Tibial nerve (tissue), 4 donors: Measurements from ENCODE around the gene ILKAP. TPM values are rescaled to one million over a fixed set of nuclear protein-coding genes. Genes with fewer than 3 reads are reported as not detected.

Source experiments
- DNase-seq, 2 donors: peaks; one replicate each; pipeline ENCODE4 v3.0.0-alpha.2; 2019; ENCODE audit warnings: low spot score in 2 of 2
- H3K27ac ChIP-seq, 4 donors: fragments of 200-600 bp; sonication (generic) in 3 of 4; one replicate each; pipeline ENCODE4 v1.5.1; 2017 to 2019; ENCODE audit warnings: mild to moderate bottlenecking in 1 of 4
- H3K27me3 ChIP-seq, 2 donors: fragments of 200-600 bp; sonication (generic) in 1 of 2; one replicate each; pipeline versions ENCODE4 v1.5.1 to v1.6.0; 2017 to 2019
- H3K36me3 ChIP-seq, 3 donors: fragments of 200-600 bp; sonication (generic); one replicate each; pipeline ENCODE4 v1.5.1; 2018 to 2019
- H3K4me1 ChIP-seq, 4 donors: fragments of 200-600 bp; sonication (generic) in 3 of 4; one replicate each; pipeline ENCODE4 v1.5.1; 2017 to 2019
- H3K4me3 ChIP-seq, 4 donors: fragments of 200-600 bp; sonication (generic) in 3 of 4; one replicate each; pipeline ENCODE4 v1.5.1; 2017 to 2019; ENCODE audit warnings: mild to moderate bottlenecking in 1 of 4, moderate library complexity in 1 of 4
- H3K9me3 ChIP-seq, 4 donors: fragments of 200-600 bp; sonication (generic) in 3 of 4; one replicate each; pipeline ENCODE4 v1.5.1; 2017 to 2019
- EP300 ChIP-seq, 2 donors: sonication (generic); formaldehyde crosslinking; IDR thresholded peaks; one replicate each; pipeline ENCODE4 v1.6.1; 2017; ENCODE audit warnings: antibody characterized with exemption in 2 of 2, mild to moderate bottlenecking in 1 of 2
- POLR2A ChIP-seq, 2 donors: fragments of 450-650 bp; IDR thresholded peaks; one replicate each; pipeline ENCODE4 v1.6.1; 2017; ENCODE audit warnings: antibody characterized with exemption in 2 of 2, mild to moderate bottlenecking in 2 of 2, moderate library complexity in 2 of 2
- WGBS, 2 donors: methylation state at CpG; one replicate each; pipeline ENCODE4 v1.1.5; 2018; 5-methylcytosine and 5-hydroxymethylcytosine counted together
- total RNA-seq, 4 donors: library from RNA; depleted of rRNA; stranded (reverse); fragments of >200 nt; gene quantifications; one replicate each; pipeline ENCODE4 v1.1.0, GENCODE V29; 2016
- TF ChIP-seq, protein P1 (sequence below), 5 experiments: fragments of 200-600 bp in 3 of 5; fragments of 450-650 bp in 2 of 5; sonication (generic) in 3 of 5; IDR thresholded peaks; one replicate each; pipeline ENCODE4 v1.5.1; 2016 to 2019; ENCODE audit warnings: antibody characterized with exemption in 5 of 5, mild to moderate bottlenecking in 3 of 5, moderate library complexity in 2 of 5

ILKAP gene
- total RNA-seq, 4 donors from 2014 or later, result 40.8 to 53.1 (median 47.9) TPM

DNA sequence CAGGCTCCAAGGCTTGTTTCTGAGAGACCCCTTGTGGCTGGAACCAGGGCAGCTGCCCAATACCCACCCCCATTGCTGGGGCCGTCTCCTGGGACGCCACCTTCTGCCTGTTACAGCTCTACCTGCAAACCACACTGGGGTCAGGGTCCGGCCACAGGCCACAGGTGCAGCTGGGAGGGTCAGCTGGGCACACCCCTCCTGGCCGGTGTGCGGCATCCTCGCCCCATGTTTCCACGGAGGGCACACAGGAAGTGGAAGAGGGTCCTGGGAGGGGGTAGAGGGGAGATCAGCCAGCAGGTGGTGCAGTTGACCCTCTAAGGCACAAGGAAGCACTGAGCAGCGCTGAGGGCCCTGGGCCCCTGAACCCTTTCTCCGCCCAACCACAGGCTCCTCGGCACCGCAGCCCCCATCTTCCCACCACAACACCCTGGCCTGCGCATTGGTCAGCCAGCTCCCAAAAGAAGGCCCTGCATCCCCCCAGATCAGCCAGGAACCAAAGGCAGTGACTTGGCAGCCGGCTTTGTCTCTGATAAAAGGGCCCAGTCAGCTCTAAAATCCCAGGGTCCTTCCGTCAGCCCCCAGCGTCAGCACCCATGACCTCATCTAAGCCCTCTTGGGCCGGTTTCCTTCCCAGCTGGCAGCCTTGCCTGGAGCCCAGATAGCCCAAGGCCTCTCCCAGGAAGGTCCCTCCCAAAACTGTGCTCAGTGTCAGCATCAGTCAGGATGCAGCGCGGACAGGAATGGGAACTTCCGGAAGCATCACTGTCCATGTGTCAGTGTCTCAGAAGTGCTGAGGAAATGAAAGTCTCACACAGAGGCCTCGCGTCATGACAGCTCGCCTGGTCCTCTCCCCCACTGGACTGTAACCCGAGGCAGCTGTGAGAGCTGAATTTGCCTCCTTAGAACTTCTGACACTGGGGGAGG, 43.0 kb downstream of the ILKAP start:
- peaks cover 0 to 37% (median 10%) of the 10 kb centered on the region in 4 donors for H3K4me1 ChIP-seq
- TF ChIP-seq, protein P1, sequence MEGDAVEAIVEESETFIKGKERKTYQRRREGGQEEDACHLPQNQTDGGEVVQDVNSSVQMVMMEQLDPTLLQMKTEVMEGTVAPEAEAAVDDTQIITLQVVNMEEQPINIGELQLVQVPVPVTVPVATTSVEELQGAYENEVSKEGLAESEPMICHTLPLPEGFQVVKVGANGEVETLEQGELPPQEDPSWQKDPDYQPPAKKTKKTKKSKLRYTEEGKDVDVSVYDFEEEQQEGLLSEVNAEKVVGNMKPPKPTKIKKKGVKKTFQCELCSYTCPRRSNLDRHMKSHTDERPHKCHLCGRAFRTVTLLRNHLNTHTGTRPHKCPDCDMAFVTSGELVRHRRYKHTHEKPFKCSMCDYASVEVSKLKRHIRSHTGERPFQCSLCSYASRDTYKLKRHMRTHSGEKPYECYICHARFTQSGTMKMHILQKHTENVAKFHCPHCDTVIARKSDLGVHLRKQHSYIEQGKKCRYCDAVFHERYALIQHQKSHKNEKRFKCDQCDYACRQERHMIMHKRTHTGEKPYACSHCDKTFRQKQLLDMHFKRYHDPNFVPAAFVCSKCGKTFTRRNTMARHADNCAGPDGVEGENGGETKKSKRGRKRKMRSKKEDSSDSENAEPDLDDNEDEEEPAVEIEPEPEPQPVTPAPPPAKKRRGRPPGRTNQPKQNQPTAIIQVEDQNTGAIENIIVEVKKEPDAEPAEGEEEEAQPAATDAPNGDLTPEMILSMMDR (IDR thresholded peaks at IDR 0.05), result peak in 1 of 5 experiments; percentile 29
- no peak for TF ChIP-seq POLR2A (IDR thresholded peaks at IDR 0.05)
- H3K4me3 ChIP-seq, result no peak overlapping the region
- H3K27ac ChIP-seq, result no peak overlapping the region
- 57 to 59% methylated on average over 12 to 19 of the region's 23 CpGs for WGBS, 2 donors
- no peak for DNase-seq
- H3K9me3 ChIP-seq, result no peaks in the 10 kb centered on the region
- no peaks in the 10 kb centered on the region for H3K36me3 ChIP-seq
- H3K27me3 ChIP-seq, result peaks cover 0 to 55% of the 10 kb centered on the region in 2 donors

DNA sequence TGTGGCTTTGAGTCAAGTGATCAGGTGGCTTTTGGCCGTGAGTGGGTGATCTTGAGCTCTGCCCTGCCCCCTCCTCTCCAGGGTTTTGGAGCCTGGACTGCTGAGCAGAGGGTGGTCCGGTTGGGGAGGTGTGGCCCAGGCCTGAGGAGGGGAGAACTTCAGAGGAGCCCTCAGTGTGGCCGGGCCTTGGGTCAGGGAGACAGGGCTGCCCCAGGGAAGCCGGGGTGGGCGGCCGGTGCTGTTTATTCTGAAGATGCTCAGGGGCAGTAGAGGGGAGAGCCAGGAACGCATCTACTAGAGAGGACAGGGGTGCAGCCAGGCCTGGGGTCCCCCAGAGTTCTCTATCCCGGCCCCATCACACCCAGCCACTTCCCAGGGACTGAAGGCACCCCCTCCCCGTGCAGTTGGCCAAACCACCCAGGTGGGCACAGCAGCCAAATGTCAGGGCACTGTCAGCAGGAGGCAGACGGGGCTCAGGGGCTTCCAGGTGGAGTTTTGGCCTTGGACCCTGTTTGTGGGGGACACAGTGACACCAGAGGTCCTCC, 43.8 kb downstream of the ILKAP start:
- H3K36me3 ChIP-seq, result no peaks in the 10 kb centered on the region
- no peak overlapping the region for H3K4me3 ChIP-seq
- TF ChIP-seq, protein P1 (IDR thresholded peaks at IDR 0.05), result no peak
- TF ChIP-seq EP300 (IDR thresholded peaks at IDR 0.05) (no peak), POLR2A (IDR thresholded peaks at IDR 0.05) (no peak)
- 56 to 57% methylated on average over 10 of the region's 10 CpGs for WGBS, 2 donors
- H3K9me3 ChIP-seq, result no peaks in the 10 kb centered on the region
- no peak overlapping the region for H3K27ac ChIP-seq
- H3K27me3 ChIP-seq, result peaks cover 0 to 55% of the 10 kb centered on the region in 2 donors
- H3K4me1 ChIP-seq, result peaks cover 0 to 37% (median 10%) of the 10 kb centered on the region in 4 donors
- no peak for DNase-seq

DNA sequence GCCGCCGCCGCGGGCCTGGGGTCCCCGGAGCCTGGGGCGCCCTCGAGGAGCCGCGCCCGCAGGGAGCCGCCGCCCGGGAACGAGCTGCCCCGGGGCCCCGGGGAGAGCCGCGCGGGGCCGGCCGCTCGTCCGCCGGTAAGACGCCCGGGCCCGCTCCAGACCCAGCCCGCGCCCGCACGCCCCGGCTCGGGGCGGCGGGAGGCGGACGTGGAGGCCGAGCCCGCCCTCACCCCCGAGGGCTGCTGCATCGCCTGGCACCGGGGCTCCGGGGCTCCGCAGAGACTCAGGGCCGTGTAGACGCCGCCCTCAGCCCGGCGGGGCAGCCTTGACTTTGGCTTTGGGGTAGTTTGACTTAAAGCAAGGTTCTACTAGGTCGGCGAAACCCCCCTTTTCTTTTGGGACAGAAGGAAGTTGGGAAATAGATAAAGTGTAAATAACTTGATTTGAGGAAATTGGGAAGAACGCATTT, 44.4 kb downstream of the ILKAP start:
- TF ChIP-seq POLR2A (IDR thresholded peaks at IDR 0.05), result no peak
- no peak overlapping the region for H3K27ac ChIP-seq
- H3K4me1 ChIP-seq, result peaks cover 0 to 34% (median 10%) of the 10 kb centered on the region in 4 donors
- DNase-seq, result no peak
- peak overlapping the region in 2 of 4 donors; percentile 29 to 47 for H3K4me3 ChIP-seq
- H3K27me3 ChIP-seq, result peaks cover 0 to 51% of the 10 kb centered on the region in 2 donors
- H3K36me3 ChIP-seq, result no peaks in the 10 kb centered on the region
- WGBS, 2 donors, result 4 to 6% methylated on average over 17 to 28 of the region's 52 CpGs
- H3K9me3 ChIP-seq, result no peaks in the 10 kb centered on the region

DNA sequence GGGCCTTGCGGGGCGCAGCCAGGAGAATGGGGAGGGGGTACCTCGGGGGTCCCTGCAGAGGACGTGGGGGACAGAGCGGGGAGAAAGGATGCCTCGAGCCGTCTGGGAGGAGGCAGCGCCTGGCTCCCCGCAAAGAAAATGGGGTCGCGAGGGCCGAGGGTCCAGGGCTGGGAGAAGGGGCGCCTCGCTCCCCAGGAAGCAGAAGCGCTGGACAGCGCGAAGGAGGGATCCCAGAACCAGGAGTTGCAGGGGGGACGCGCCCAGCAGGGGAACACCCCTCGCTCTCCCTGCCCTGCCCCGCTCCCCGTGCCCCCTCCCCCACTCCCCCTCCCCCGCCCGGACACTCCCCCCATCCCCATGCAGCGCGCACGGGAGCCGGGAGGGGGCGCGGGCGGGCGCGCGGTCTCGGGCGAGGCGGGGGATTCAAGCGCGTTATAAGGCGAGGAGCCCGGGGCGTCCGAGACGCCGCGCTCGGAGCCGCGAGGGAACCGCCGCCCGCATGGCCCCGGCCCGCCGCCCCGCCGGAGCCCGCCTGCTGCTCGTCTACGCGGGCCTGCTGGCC, 44.9 kb downstream of the ILKAP start, which contains the start of gene ERFE:
Gene ERFE (plus strand): TSS at position 462 of the 562 bp plus-strand sequence. CDS start 38 bp downstream, at position 500.
- DNase-seq, result no peak
- WGBS, 2 donors, result 15 to 18% methylated on average over 17 to 30 of the region's 61 CpGs
- no peak within 1 kb of the TSS for H3K27ac ChIP-seq
- H3K27me3 ChIP-seq, result peaks cover 0 to 47% of the 10 kb centered on the region in 2 donors
- H3K4me3 ChIP-seq, result peak within 1 kb of the TSS in 3 of 4 donors; percentile 13 to 47 (median 29)
- no peaks in the 10 kb centered on the region for H3K9me3 ChIP-seq
- TF ChIP-seq, protein P1 (IDR thresholded peaks at IDR 0.05), result peak in 3 of 5 experiments; percentile 33 to 64 (median 45)
- TF ChIP-seq POLR2A (IDR thresholded peaks at IDR 0.05) (no peak), EP300 (IDR thresholded peaks at IDR 0.05) (no peak)
- H3K36me3 ChIP-seq, result no peaks in the 10 kb centered on the region
- H3K4me1 ChIP-seq, result peaks cover 0 to 29% (median 8%) of the 10 kb centered on the region in 4 donors

DNA sequence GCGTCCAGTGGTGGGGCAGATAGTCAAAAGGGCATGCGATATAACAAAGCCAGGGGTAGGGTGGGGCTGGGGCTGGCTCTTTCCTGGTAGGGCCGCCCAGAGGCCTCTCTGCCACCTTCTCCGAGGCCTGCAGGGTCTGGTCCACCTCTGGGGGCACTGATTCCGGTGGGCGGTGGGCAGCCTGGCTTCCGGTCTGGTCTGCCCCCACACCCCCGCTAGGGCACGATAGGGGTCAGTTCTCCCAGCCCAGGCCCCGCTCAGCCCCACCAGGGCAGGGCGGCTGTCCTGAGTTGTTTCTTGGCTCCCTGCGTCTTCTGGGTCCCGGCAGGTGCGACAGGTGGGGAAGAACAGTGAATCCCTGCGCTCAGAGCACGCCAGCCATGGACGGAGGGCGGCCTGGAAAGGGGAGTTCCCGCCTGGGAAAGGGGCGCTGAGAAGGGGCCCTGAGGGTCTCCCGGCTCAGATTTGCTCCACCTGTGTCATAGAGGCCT, 45.4 kb downstream of the ILKAP start:
- Histone ChIP-seq H3K4me3 (no peak overlapping the region), H3K27me3 (peaks cover 0 to 42% of the 10 kb centered on the region in 2 donors), H3K4me1 (peaks cover 0 to 25% (median 8%) of the 10 kb centered on the region in 4 donors), H3K36me3 (no peaks in the 10 kb centered on the region), H3K27ac (no peak overlapping the region), H3K9me3 (no peaks in the 10 kb centered on the region)
- WGBS, 2 donors, result 46 to 59% methylated on average over 10 to 13 of the region's 21 CpGs
- no peak for TF ChIP-seq EP300 (IDR thresholded peaks at IDR 0.05)
- TF ChIP-seq POLR2A (IDR thresholded peaks at IDR 0.05), result no peak
- TF ChIP-seq, protein P1 (IDR thresholded peaks at IDR 0.05), result no peak
- no peak for DNase-seq
